Neural progenitor cell (in vitro differentiated cells): Measurements from ENCODE around the gene SCRN1. TPM values are rescaled to one million over a fixed set of nuclear protein-coding genes. Genes with fewer than 3 reads are reported as not detected.

Experiments used
- DNase-seq: peaks from one replicate; pipeline ENCODE4 v3.0.0-alpha.2; 2016; ENCODE audit warnings: low spot score
- H2AFZ ChIP-seq: fragments of 200-600 bp; sonication (generic); replicated peaks from 2 replicates; pipeline ENCODE4 v1.6.1; 2016; ENCODE audit warnings: antibody characterized with exemption
- H3F3A ChIP-seq: fragments of 200-600 bp; sonication (generic); 2 replicates; pipeline ENCODE4 v1.6.1; 2016; ENCODE audit warnings: antibody characterized with exemption, low read depth
- H3K27ac ChIP-seq: fragments of 200-600 bp; sonication (generic); 2 replicates; pipeline ENCODE4 v1.5.1; 2016; ENCODE audit warnings: mild to moderate bottlenecking
- H3K27me3 ChIP-seq: fragments of 200-600 bp; sonication (generic); 2 replicates; pipeline ENCODE4 v1.6.1; 2016; ENCODE audit warnings: mild to moderate bottlenecking, moderate library complexity
- H3K36me3 ChIP-seq: fragments of 200-600 bp; sonication (generic); 2 replicates; pipeline ENCODE4 v1.5.1; 2016
- H3K4me1 ChIP-seq: fragments of 200-600 bp; sonication (generic); 2 replicates; pipeline ENCODE4 v1.6.1; 2016; ENCODE audit warnings: mixed run types
- H3K4me2 ChIP-seq: fragments of 200-600 bp; sonication (generic); 2 replicates; pipeline ENCODE4 v1.6.1; 2016
- H3K4me3 ChIP-seq: fragments of 200-600 bp; sonication (generic); 2 replicates; pipeline ENCODE4 v1.5.1; 2016
- H3K79me2 ChIP-seq: fragments of 200-600 bp; sonication (generic); 2 replicates; pipeline ENCODE4 v1.6.1; 2016; ENCODE audit warnings: low read depth
- H3K9ac ChIP-seq: fragments of 200-600 bp; sonication (generic); 2 replicates; pipeline ENCODE4 v1.6.1; 2016
- H3K9me3 ChIP-seq: fragments of 200-600 bp; sonication (generic); 2 replicates; pipeline ENCODE4 v1.5.1; 2016; ENCODE audit warnings: low read depth
- H4K20me1 ChIP-seq: fragments of 200-600 bp; sonication (generic); 2 replicates; pipeline ENCODE4 v1.6.1; 2016; ENCODE audit warnings: low read depth
- H3K27ac Mint-ChIP-seq: 3 replicates; pipeline ENCODE4 v1.8.0; 2021; ENCODE audit warnings: mixed read lengths
- H3K27me3 Mint-ChIP-seq: 2 replicates; pipeline ENCODE4 v1.8.0; 2022; ENCODE audit warnings: low read depth, mild to moderate bottlenecking, inconsistent platforms, moderate library complexity, mixed read lengths; ENCODE audit not compliant: insufficient read depth
- H3K36me3 Mint-ChIP-seq: 3 replicates; pipeline ENCODE4 v1.8.0; 2021; ENCODE audit warnings: mixed read lengths
- H3K4me1 Mint-ChIP-seq: 3 replicates; pipeline ENCODE4 v1.8.0; 2021; ENCODE audit warnings: mixed read lengths
- H3K4me3 Mint-ChIP-seq: 3 replicates; pipeline ENCODE4 v1.8.0; 2021; ENCODE audit warnings: mild to moderate bottlenecking, moderate library complexity, mixed read lengths
- H3K9me3 Mint-ChIP-seq: 3 replicates; pipeline ENCODE4 v1.8.0; 2020; ENCODE audit warnings: mixed read lengths
- EZH2 ChIP-seq: fragments of 200-600 bp; sonication (generic); IDR thresholded peaks from 2 replicates; pipeline ENCODE4 v1.6.1; 2017; ENCODE audit warnings: antibody characterized with exemption, mild to moderate bottlenecking, moderate library complexity
- EZH2phosphoT487 ChIP-seq: fragments of 200-600 bp; sonication (generic); IDR thresholded peaks from 2 replicates; pipeline ENCODE4 v1.6.1; 2017; ENCODE audit warnings: antibody characterized with exemption
- total RNA-seq: library from RNA; depleted of rRNA; stranded (reverse); fragments of >200 nt; gene quantifications from 2 replicates; pipeline ENCODE4 v1.2.3, GENCODE V29; 2015; ENCODE audit warnings: low replicate concordance
- TF ChIP-seq, protein P1 (sequence below): fragments of 200-600 bp; sonication (generic); IDR thresholded peaks from 2 replicates; pipeline ENCODE4 v1.5.1; 2017; ENCODE audit warnings: antibody characterized with exemption, mild to moderate bottlenecking

Gene SCRN1
- total RNA-seq, 1 donor from 2014 or later, result 106 TPM

DNA sequence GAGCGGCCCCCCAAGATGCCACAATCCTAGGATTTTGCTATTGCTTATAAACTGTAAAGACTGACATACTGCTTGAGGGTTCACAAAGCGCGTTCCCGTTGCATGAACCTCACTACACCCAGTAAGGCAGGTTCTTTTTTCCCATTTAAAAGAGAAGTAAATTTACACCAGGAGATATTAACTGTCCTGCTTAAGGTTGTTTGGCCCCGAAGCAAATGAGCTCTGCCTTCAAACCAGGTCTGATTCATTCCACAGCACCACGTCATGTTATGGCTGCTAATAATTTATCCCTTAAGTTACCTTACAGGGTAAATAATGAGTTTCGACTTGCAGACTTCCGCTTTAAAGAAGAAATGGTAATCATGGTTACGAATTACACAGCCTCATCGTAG lies 37.5 kb upstream of the SCRN1 start:
- peaks cover 34% of the 10 kb centered on the region for H3K4me1 ChIP-seq
- peak overlapping the region; percentile 94 for H3K4me2 ChIP-seq
- no peak for TF ChIP-seq EZH2phosphoT487
- TF ChIP-seq EZH2, result no peak
- TF ChIP-seq, protein P1, sequence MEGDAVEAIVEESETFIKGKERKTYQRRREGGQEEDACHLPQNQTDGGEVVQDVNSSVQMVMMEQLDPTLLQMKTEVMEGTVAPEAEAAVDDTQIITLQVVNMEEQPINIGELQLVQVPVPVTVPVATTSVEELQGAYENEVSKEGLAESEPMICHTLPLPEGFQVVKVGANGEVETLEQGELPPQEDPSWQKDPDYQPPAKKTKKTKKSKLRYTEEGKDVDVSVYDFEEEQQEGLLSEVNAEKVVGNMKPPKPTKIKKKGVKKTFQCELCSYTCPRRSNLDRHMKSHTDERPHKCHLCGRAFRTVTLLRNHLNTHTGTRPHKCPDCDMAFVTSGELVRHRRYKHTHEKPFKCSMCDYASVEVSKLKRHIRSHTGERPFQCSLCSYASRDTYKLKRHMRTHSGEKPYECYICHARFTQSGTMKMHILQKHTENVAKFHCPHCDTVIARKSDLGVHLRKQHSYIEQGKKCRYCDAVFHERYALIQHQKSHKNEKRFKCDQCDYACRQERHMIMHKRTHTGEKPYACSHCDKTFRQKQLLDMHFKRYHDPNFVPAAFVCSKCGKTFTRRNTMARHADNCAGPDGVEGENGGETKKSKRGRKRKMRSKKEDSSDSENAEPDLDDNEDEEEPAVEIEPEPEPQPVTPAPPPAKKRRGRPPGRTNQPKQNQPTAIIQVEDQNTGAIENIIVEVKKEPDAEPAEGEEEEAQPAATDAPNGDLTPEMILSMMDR, result no peak
- no peaks in the 10 kb centered on the region for H3K27me3 Mint-ChIP-seq
- H4K20me1 ChIP-seq, result peaks cover 30% of the 10 kb centered on the region
- no peaks in the 10 kb centered on the region for H3K36me3 ChIP-seq
- DNase-seq, result no peak
- no peak overlapping the region for H3K9ac ChIP-seq
- no peak overlapping the region for H3K27ac Mint-ChIP-seq
- H3K4me3 ChIP-seq, result peak overlapping the region; percentile 72
- no peaks in the 10 kb centered on the region for H3K9me3 ChIP-seq
- peaks cover 28% of the 10 kb centered on the region for H3K4me1 Mint-ChIP-seq
- peaks cover 14% of the 10 kb centered on the region for H3F3A ChIP-seq
- no peak overlapping the region for H3K27ac ChIP-seq
- peak overlapping the region; percentile 93 for H3K4me3 Mint-ChIP-seq
- H3K9me3 Mint-ChIP-seq, result no peaks in the 10 kb centered on the region
- H3K36me3 Mint-ChIP-seq, result peaks cover 10% of the 10 kb centered on the region
- no peaks in the 10 kb centered on the region for H3K27me3 ChIP-seq
- peak overlapping the region; percentile 61 for H2AFZ ChIP-seq
- H3K79me2 ChIP-seq, result peaks cover 34% of the 10 kb centered on the region

DNA sequence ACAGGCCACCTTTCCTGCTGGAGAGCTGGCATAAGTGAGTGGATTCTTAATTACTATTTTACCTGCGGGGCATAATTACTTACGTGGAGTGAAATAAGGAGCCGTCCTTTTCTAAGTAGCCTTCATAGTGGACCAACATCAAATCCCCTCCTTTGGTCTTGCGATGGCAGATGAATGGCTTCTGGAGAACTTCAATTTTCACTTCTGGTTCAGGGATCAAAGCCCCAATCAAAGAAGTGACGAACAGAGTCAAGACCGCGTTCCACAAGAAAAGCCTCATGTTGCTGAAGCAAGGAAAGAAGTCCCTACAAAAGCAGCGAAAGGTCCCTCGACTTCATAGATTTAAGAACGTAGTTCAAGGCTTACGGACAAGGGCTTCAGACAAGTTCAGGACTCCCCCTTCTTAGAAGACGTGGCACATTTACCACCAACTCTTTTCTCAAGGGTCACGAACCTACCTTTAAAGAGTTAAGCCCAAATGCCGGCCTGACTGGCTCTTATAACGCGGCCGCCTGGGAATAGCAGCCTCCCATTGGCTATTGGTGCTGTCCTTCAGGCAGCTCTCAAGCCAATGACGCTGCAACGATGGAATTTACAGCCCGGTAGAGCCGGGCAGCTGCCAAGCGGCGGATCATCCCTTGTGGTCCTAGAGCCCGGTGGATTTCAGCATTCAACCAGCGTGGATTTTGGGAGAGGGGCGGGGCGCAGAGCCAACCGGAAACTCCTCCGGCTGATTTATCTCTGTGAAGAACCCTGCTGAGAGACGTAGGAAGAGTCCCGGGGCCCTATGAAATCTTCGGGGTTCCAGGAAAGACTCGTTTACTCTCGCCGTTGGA lies 36.8 kb upstream of the SCRN1 start, which contains the start of gene FKBP14:
TSS of gene FKBP14 (minus strand) at position 474 of the 836 bp plus-strand sequence. CDS start at position 280, 194 bp downstream.
- Mint-ChIP-seq H3K27me3 (no peaks in the 10 kb centered on the region), H3K27ac (peak within 1 kb of the TSS; percentile 14), H3K9me3 (no peaks in the 10 kb centered on the region), H3K36me3 (peaks cover 10% of the 10 kb centered on the region), H3K4me3 (peak within 1 kb of the TSS; percentile 93), H3K4me1 (peaks cover 28% of the 10 kb centered on the region)
- Histone ChIP-seq H3K9ac (no peak within 1 kb of the TSS), H3K27ac (no peak within 1 kb of the TSS), H3K79me2 (peaks cover 28% of the 10 kb centered on the region), H3K36me3 (no peaks in the 10 kb centered on the region), H3K4me2 (peak within 1 kb of the TSS; percentile 94), H3K27me3 (no peaks in the 10 kb centered on the region), H3K4me3 (peak within 1 kb of the TSS; percentile 72), H2AFZ (peak within 1 kb of the TSS; percentile 90), H3K9me3 (no peaks in the 10 kb centered on the region), H3F3A (peaks cover 14% of the 10 kb centered on the region), H4K20me1 (peaks cover 24% of the 10 kb centered on the region), H3K4me1 (peaks cover 34% of the 10 kb centered on the region)
- peak; percentile 99 for DNase-seq
- TF ChIP-seq, protein P1, result no peak
- TF ChIP-seq EZH2 (no peak), EZH2phosphoT487 (no peak)

DNA sequence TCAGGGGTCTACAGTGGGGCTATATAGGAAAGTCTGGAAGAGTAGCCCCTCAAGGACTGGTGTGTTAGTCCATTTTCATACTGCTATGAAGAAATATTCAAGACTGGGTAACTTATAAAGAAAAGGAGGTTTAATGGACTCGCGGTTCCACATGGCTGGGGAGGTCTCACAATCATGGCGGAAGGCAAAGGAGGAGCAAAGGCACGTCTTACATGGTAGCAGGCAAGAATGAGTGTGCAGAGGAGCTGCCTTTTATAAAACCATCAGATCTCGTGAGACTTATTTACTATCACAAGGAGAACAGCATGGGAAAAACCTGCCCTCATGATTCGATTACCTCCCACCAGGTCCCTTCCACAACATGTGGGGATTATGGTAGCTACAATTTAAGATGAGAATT lies 33.9 kb upstream of the SCRN1 start:
- DNase-seq, result no peak
- Histone ChIP-seq H3K9ac (no peak overlapping the region), H3K4me1 (peaks cover 15% of the 10 kb centered on the region), H3K4me2 (no peak overlapping the region), H4K20me1 (no peaks in the 10 kb centered on the region), H3K9me3 (no peaks in the 10 kb centered on the region), H3F3A (peaks cover 11% of the 10 kb centered on the region), H3K27me3 (no peaks in the 10 kb centered on the region), H3K36me3 (no peaks in the 10 kb centered on the region), H3K27ac (no peak overlapping the region), H2AFZ (no peak overlapping the region), H3K4me3 (no peak overlapping the region), H3K79me2 (no peaks in the 10 kb centered on the region)
- Mint-ChIP-seq H3K36me3 (peaks cover 10% of the 10 kb centered on the region), H3K27ac (no peak overlapping the region), H3K27me3 (no peaks in the 10 kb centered on the region), H3K9me3 (no peaks in the 10 kb centered on the region), H3K4me1 (peaks cover 28% of the 10 kb centered on the region), H3K4me3 (peak overlapping the region; percentile 71)
- TF ChIP-seq EZH2phosphoT487 (no peak), EZH2 (no peak)
- TF ChIP-seq, protein P1, result no peak
